GM12878 (cell line): ENCODE measurements around the gene SLX9. TPM values are rescaled to one million over a fixed set of nuclear protein-coding genes. Genes with fewer than 3 reads are reported as not detected.

ENCODE experiments used
- BCL11A ChIP-seq: IDR thresholded peaks from 2 replicates; pipeline ENCODE4 v1.6.1; 2011; ENCODE audit warnings: low read depth, low read length
- CEBPB ChIP-seq, 2 experiments: fragments of 150-350 bp in 1 of 2; IDR thresholded peaks; 2 replicates each; pipeline ENCODE4 v1.6.1; 2012 to 2014; ENCODE audit warnings: low read depth in 2 of 2, low read length in 2 of 2, borderline replicate concordance in 1 of 2, inconsistent platforms in 1 of 2
- GABPA ChIP-seq: IDR thresholded peaks from 2 replicates; pipeline ENCODE4 v1.6.1; 2014; ENCODE audit warnings: antibody characterized with exemption, low read depth, mild to moderate bottlenecking, inconsistent platforms
- IKZF1 ChIP-seq: fragments of 450-650 bp; conservative IDR thresholded peaks from 2 replicates; pipeline ENCODE4 v1.6.1; 2017; ENCODE audit warnings: antibody characterized with exemption, mild to moderate bottlenecking
- NR2C1 ChIP-seq: fragments of 450-650 bp; IDR thresholded peaks from 2 replicates; pipeline ENCODE4 v1.6.1; 2017; ENCODE audit warnings: antibody characterized with exemption, mild to moderate bottlenecking, moderate library complexity
- RUNX3 ChIP-seq: IDR thresholded peaks from 2 replicates; pipeline ENCODE4 v1.6.1; 2012; ENCODE audit warnings: low read length, inconsistent platforms
- TAF1 ChIP-seq: IDR thresholded peaks from 2 replicates; pipeline ENCODE4 v1.6.1; 2011; ENCODE audit warnings: mild to moderate bottlenecking, low read depth, low read length, borderline replicate concordance
- polyA plus RNA-seq, 11 experiments: library from polyadenylated mRNA; depleted of rRNA in 4 of 11; unstranded in 6 of 11; stranded (reverse) in 5 of 11; fragments of >200 nt; fragmentation: Nextera tagmentation in 4 of 11; fragmentation: Illumina TruSeq in 1 of 11; extraction: Ambion mirVana in 4 of 11; extraction: Trizol in 1 of 11; gene quantifications; 1 replicate in 1 of 11; 2 replicates in 10 of 11; pipeline versions ENCODE4 v1.2.1 to v1.2.3, GENCODE V29; 2011 to 2016; ENCODE audit warnings: inconsistent platforms in 2 of 11, missing spikeins in 2 of 11, low read depth in 1 of 11
- total RNA-seq, 4 experiments: library from RNA; depleted of rRNA in 3 of 4; stranded (reverse); fragments of >200 nt in 3 of 4; fragmentation: Illumina TruSeq in 1 of 4; extraction: Trizol in 1 of 4; gene quantifications; 2 replicates each; pipeline versions ENCODE4 v1.2.1 to v1.2.3, GENCODE V29; 2013 to 2021
- TF ChIP-seq, protein P1 (sequence below): fragments of 450-650 bp; IDR thresholded peaks from 2 replicates; pipeline ENCODE4 v1.6.1; 2017; ENCODE audit warnings: borderline replicate concordance
- TF ChIP-seq, protein P2 (sequence below): fragments of 450-650 bp; IDR thresholded peaks from 2 replicates; pipeline ENCODE4 v1.6.1; 2016; ENCODE audit warnings: mild to moderate bottlenecking, moderate library complexity, borderline replicate concordance
- TF ChIP-seq, protein P3 (sequence below): fragments of 450-650 bp; formaldehyde crosslinking; IDR thresholded peaks from 2 replicates; pipeline ENCODE4 v1.5.0; 2022; ENCODE audit warnings: mild to moderate bottlenecking, missing genetic modification characterization
- TF ChIP-seq, protein P4 (sequence below): IDR thresholded peaks from 2 replicates; pipeline ENCODE4 v1.6.1; 2012; ENCODE audit warnings: improper control_type of control experiment, low read depth, low read length; ENCODE audit not compliant: insufficient replicate concordance

The SLX9 gene
- total and polyA plus RNA-seq, 10 of the 15 experiments (the other 5 are each of a cell fraction or from before 2014, with no cell fraction given) = 0.69 to 81.3 (median 33.9) TPM

DNA sequence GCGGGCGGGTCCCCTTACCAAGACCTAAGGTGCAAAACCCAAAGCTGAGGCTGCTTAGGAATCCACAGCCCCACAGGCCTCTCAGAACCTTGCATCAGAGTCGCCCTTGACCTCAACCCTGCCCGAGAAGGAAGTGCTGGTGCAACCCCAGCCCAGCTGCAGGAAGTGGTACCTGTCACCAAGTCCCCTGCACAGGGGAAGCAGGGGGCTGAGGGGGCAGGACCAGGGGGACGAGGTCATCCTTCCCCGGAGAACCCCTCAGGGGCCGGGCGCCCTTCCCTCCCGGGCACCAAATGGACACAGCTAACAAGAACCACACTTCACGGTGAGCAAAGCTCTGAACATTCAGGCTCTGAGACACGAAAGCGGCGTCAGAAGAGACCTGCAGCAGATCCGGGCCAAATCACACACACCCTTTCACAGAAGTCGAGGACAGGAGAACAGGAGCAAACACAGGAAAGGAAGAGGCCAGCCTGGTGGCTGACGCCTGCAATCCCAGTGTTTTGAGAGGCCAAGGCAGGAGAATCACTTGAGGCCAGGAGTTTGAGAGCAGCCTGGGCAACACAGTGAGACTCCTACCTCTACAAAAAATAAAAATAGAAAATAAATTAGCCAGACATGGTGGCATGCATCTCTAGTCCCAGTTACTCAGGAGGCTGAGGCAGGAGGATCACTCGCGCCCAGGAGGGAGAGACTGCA is 25.5 kb upstream of the SLX9 start (continued):
- TF ChIP-seq, protein P1, sequence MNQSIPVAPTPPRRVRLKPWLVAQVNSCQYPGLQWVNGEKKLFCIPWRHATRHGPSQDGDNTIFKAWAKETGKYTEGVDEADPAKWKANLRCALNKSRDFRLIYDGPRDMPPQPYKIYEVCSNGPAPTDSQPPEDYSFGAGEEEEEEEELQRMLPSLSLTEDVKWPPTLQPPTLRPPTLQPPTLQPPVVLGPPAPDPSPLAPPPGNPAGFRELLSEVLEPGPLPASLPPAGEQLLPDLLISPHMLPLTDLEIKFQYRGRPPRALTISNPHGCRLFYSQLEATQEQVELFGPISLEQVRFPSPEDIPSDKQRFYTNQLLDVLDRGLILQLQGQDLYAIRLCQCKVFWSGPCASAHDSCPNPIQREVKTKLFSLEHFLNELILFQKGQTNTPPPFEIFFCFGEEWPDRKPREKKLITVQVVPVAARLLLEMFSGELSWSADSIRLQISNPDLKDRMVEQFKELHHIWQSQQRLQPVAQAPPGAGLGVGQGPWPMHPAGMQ = no peak
- TF ChIP-seq GABPA (peak; percentile 84), BCL11A (no peak), NR2C1 (peak; percentile 79), CEBPB (IDR thresholded peaks at IDR 0.05; ENCODE audit: borderline replicate concordance in 1 of 2, low read depth in 2 of 2, low read length in 2 of 2) (no peak), TAF1 (no peak), IKZF1 (0 out of 2 replicates have a peak, but pooled peaks have one; percentile 46), RUNX3 (peak; percentile 69)
- TF ChIP-seq, protein P2, sequence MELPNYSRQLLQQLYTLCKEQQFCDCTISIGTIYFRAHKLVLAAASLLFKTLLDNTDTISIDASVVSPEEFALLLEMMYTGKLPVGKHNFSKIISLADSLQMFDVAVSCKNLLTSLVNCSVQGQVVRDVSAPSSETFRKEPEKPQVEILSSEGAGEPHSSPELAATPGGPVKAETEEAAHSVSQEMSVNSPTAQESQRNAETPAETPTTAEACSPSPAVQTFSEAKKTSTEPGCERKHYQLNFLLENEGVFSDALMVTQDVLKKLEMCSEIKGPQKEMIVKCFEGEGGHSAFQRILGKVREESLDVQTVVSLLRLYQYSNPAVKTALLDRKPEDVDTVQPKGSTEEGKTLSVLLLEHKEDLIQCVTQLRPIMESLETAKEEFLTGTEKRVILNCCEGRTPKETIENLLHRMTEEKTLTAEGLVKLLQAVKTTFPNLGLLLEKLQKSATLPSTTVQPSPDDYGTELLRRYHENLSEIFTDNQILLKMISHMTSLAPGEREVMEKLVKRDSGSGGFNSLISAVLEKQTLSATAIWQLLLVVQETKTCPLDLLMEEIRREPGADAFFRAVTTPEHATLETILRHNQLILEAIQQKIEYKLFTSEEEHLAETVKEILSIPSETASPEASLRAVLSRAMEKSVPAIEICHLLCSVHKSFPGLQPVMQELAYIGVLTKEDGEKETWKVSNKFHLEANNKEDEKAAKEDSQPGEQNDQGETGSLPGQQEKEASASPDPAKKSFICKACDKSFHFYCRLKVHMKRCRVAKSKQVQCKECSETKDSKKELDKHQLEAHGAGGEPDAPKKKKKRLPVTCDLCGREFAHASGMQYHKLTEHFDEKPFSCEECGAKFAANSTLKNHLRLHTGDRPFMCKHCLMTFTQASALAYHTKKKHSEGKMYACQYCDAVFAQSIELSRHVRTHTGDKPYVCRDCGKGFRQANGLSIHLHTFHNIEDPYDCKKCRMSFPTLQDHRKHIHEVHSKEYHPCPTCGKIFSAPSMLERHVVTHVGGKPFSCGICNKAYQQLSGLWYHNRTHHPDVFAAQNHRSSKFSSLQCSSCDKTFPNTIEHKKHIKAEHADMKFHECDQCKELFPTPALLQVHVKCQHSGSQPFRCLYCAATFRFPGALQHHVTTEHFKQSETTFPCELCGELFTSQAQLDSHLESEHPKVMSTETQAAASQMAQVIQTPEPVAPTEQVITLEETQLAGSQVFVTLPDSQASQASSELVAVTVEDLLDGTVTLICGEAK = peak; percentile 80
- TF ChIP-seq, protein P3, sequence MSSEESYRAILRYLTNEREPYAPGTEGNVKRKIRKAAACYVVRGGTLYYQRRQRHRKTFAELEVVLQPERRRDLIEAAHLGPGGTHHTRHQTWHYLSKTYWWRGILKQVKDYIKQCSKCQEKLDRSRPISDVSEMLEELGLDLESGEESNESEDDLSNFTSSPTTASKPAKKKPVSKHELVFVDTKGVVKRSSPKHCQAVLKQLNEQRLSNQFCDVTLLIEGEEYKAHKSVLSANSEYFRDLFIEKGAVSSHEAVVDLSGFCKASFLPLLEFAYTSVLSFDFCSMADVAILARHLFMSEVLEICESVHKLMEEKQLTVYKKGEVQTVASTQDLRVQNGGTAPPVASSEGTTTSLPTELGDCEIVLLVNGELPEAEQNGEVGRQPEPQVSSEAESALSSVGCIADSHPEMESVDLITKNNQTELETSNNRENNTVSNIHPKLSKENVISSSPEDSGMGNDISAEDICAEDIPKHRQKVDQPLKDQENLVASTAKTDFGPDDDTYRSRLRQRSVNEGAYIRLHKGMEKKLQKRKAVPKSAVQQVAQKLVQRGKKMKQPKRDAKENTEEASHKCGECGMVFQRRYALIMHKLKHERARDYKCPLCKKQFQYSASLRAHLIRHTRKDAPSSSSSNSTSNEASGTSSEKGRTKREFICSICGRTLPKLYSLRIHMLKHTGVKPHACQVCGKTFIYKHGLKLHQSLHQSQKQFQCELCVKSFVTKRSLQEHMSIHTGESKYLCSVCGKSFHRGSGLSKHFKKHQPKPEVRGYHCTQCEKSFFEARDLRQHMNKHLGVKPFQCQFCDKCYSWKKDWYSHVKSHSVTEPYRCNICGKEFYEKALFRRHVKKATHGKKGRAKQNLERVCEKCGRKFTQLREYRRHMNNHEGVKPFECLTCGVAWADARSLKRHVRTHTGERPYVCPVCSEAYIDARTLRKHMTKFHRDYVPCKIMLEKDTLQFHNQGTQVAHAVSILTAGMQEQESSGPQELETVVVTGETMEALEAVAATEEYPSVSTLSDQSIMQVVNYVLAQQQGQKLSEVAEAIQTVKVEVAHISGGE (CRISPR knock-in tag) = 0 out of 2 replicates have a peak, but pooled peaks have one; percentile 28
- TF ChIP-seq, protein P4, sequence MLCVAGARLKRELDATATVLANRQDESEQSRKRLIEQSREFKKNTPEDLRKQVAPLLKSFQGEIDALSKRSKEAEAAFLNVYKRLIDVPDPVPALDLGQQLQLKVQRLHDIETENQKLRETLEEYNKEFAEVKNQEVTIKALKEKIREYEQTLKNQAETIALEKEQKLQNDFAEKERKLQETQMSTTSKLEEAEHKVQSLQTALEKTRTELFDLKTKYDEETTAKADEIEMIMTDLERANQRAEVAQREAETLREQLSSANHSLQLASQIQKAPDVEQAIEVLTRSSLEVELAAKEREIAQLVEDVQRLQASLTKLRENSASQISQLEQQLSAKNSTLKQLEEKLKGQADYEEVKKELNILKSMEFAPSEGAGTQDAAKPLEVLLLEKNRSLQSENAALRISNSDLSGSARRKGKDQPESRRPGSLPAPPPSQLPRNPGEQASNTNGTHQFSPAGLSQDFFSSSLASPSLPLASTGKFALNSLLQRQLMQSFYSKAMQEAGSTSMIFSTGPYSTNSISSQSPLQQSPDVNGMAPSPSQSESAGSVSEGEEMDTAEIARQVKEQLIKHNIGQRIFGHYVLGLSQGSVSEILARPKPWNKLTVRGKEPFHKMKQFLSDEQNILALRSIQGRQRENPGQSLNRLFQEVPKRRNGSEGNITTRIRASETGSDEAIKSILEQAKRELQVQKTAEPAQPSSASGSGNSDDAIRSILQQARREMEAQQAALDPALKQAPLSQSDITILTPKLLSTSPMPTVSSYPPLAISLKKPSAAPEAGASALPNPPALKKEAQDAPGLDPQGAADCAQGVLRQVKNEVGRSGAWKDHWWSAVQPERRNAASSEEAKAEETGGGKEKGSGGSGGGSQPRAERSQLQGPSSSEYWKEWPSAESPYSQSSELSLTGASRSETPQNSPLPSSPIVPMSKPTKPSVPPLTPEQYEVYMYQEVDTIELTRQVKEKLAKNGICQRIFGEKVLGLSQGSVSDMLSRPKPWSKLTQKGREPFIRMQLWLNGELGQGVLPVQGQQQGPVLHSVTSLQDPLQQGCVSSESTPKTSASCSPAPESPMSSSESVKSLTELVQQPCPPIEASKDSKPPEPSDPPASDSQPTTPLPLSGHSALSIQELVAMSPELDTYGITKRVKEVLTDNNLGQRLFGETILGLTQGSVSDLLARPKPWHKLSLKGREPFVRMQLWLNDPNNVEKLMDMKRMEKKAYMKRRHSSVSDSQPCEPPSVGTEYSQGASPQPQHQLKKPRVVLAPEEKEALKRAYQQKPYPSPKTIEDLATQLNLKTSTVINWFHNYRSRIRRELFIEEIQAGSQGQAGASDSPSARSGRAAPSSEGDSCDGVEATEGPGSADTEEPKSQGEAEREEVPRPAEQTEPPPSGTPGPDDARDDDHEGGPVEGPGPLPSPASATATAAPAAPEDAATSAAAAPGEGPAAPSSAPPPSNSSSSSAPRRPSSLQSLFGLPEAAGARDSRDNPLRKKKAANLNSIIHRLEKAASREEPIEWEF = peak; percentile 36
